Tibial nerve (tissue), 4 donors: Measurements from ENCODE around the gene CGNL1.

Source experiments
- EP300 ChIP-seq, 2 donors: sonication (generic); formaldehyde crosslinking; IDR thresholded peaks; one replicate each; pipeline ENCODE4 v1.6.1; 2017; ENCODE audit warnings: antibody characterized with exemption in 2 of 2, mild to moderate bottlenecking in 1 of 2
- POLR2A ChIP-seq, 2 donors: fragments of 450-650 bp; IDR thresholded peaks; one replicate each; pipeline ENCODE4 v1.6.1; 2017; ENCODE audit warnings: antibody characterized with exemption in 2 of 2, mild to moderate bottlenecking in 2 of 2, moderate library complexity in 2 of 2
- TF ChIP-seq, protein P1 (sequence below), 5 experiments: fragments of 200-600 bp in 3 of 5; fragments of 450-650 bp in 2 of 5; sonication (generic) in 3 of 5; IDR thresholded peaks; one replicate each; pipeline ENCODE4 v1.5.1; 2016 to 2019; ENCODE audit warnings: antibody characterized with exemption in 5 of 5, mild to moderate bottlenecking in 3 of 5, moderate library complexity in 2 of 5

DNA sequence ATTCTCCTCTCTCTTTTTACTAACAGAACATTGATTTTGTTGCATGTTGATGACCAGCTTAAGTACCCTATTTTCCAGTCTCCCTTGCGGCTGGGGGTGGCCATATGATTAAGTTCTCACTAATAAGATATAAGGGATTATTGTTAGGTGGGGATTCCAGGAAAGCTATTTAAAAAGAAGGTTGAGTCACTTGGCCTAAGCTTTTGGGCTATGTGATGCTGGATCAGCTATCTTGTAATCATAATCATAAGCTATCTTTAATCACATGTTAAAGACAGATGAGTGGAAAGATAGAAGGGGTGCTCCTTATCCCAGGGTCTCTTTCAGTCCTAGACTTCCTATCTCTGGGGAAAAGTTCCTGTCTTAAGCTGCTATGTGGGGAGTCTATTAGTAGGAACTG is 59.9 kb downstream of the CGNL1 start:
- no peak for TF ChIP-seq POLR2A (IDR thresholded peaks at IDR 0.05)
- TF ChIP-seq EP300 (IDR thresholded peaks at IDR 0.05): no peak
- TF ChIP-seq, protein P1, sequence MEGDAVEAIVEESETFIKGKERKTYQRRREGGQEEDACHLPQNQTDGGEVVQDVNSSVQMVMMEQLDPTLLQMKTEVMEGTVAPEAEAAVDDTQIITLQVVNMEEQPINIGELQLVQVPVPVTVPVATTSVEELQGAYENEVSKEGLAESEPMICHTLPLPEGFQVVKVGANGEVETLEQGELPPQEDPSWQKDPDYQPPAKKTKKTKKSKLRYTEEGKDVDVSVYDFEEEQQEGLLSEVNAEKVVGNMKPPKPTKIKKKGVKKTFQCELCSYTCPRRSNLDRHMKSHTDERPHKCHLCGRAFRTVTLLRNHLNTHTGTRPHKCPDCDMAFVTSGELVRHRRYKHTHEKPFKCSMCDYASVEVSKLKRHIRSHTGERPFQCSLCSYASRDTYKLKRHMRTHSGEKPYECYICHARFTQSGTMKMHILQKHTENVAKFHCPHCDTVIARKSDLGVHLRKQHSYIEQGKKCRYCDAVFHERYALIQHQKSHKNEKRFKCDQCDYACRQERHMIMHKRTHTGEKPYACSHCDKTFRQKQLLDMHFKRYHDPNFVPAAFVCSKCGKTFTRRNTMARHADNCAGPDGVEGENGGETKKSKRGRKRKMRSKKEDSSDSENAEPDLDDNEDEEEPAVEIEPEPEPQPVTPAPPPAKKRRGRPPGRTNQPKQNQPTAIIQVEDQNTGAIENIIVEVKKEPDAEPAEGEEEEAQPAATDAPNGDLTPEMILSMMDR (IDR thresholded peaks at IDR 0.05): no peak
